Measurements from ENCODE around the gene SVIP. TPM values are rescaled to one million over a fixed set of nuclear protein-coding genes. Genes with fewer than 3 reads are reported as not detected.

The SVIP gene
- polyA plus RNA-seq, 3 donors = 1.0 to 3.1 (median 2.6) TPM

DNA sequence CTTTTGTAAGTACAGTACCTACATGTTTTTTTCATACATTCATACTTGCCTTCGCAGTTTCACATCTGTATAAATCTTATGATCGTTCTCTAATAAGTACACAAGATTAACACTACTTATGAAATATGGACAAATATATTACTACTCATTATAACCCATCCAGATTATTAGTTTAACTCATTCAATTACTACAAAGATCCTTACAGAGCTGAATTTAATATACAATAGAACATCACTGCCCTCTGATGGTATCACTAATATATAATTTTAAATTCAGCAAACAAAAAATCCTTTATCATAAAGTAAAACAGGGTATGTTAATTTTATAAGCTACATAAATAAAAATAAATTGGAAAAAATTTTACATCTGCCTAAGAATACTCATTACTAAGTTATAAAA, 7.4 kb downstream of the SVIP start:
- H4K20me1 ChIP-seq (ENCODE audit: insufficient read depth, low read length) = no peaks in the 10 kb centered on the region
- H3K4me1 ChIP-seq (ENCODE audit: control insufficient read depth in 1 of 2, insufficient read depth in 2 of 2, low read length in 2 of 2) = no peaks in the 10 kb centered on the region
- Mint-ChIP-seq H3K4me1 (no peaks in the 10 kb centered on the region), H3K27ac (no peak overlapping the region), H3K4me3 (no peak overlapping the region), H3K27me3 (ENCODE audit: low read depth in 3 of 3) (no peaks in the 10 kb centered on the region), H3K36me3 (peaks cover 9 to 10% of the 10 kb centered on the region in 2 donors), H3K9me3 (no peaks in the 10 kb centered on the region)
- H3K36me3 ChIP-seq (replicated peaks in 1 of 2; ENCODE audit: control insufficient read depth in 1 of 2, insufficient read depth in 2 of 2, low read length in 2 of 2) = no peaks in the 10 kb centered on the region
- no peak overlapping the region for H3K4me2 ChIP-seq (replicated peaks; ENCODE audit: extremely low read depth, low read length, poor library complexity, severe bottlenecking)
- H3K79me2 ChIP-seq (ENCODE audit: insufficient read depth, low read length) = no peaks in the 10 kb centered on the region
- no peaks in the 10 kb centered on the region for H3K9me3 ChIP-seq (replicated peaks in 1 of 2; ENCODE audit: control insufficient read depth in 1 of 2, insufficient read depth in 1 of 2, low read length in 2 of 2)
- H2AFZ ChIP-seq (ENCODE audit: insufficient read depth, low read depth, low read length, poor library complexity, severe bottlenecking) = no peak overlapping the region
- H3K27me3 ChIP-seq (ENCODE audit: control insufficient read depth in 2 of 2, insufficient read depth in 2 of 2, low read length in 2 of 2) = no peaks in the 10 kb centered on the region
- H3K9ac ChIP-seq (ENCODE audit: insufficient read depth, low read length, poor library complexity, severe bottlenecking) = no peak overlapping the region
- TF ChIP-seq, protein P1, sequence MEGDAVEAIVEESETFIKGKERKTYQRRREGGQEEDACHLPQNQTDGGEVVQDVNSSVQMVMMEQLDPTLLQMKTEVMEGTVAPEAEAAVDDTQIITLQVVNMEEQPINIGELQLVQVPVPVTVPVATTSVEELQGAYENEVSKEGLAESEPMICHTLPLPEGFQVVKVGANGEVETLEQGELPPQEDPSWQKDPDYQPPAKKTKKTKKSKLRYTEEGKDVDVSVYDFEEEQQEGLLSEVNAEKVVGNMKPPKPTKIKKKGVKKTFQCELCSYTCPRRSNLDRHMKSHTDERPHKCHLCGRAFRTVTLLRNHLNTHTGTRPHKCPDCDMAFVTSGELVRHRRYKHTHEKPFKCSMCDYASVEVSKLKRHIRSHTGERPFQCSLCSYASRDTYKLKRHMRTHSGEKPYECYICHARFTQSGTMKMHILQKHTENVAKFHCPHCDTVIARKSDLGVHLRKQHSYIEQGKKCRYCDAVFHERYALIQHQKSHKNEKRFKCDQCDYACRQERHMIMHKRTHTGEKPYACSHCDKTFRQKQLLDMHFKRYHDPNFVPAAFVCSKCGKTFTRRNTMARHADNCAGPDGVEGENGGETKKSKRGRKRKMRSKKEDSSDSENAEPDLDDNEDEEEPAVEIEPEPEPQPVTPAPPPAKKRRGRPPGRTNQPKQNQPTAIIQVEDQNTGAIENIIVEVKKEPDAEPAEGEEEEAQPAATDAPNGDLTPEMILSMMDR (IDR thresholded peaks at IDR 0.05) = no peak
- H3K27ac ChIP-seq (ENCODE audit: low read depth in 1 of 2, low read length in 2 of 2) = no peak overlapping the region
- intact Hi-C loops (cut with micrococcal nuclease) = no loop called here
- H3K4me3 ChIP-seq (replicated peaks in 1 of 3; ENCODE audit: low read depth in 2 of 3, low read length in 3 of 3) = no peak overlapping the region
- DNase-seq = no peak
- WGBS (ENCODE audit: insufficient coverage) = no CpG with 5 or more reads among the region's 2 CpGs

DNA sequence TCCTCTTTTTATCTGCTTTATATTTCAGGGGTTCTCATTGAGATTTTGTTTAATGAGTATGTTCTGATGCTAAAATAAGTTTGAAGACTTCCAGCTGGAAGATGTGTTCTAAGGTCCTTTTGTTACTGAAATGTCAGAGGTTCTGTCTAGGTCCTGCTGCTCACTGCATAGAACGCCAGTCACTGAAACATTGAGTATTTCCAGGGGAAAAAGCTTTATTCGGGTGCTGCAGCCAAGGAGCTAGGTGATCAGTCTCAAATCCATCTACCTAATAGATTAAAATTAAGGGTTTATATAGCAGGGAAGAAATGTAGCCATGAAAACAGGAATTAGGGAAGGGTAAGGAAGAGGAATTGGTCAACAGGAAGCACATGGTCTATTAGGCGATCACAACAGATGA, 19.7 kb downstream of the SVIP start:
- H3K79me2 ChIP-seq (ENCODE audit: insufficient read depth, low read length) = no peaks in the 10 kb centered on the region
- Mint-ChIP-seq H3K9me3 (peaks cover 3 to 15% (median 6%) of the 10 kb centered on the region in 7 donors), H3K4me3 (no peak overlapping the region), H3K4me1 (peaks cover 10% of the 10 kb centered on the region), H3K27ac (no peak overlapping the region), H3K36me3 (no peaks in the 10 kb centered on the region), H3K27me3 (ENCODE audit: low read depth in 3 of 3) (peaks cover 0 to 2% (median 0%) of the 10 kb centered on the region in 3 donors)
- no peak overlapping the region for H3K4me2 ChIP-seq (replicated peaks; ENCODE audit: extremely low read depth, low read length, poor library complexity, severe bottlenecking)
- no peak overlapping the region for H3K9ac ChIP-seq (ENCODE audit: insufficient read depth, low read length, poor library complexity, severe bottlenecking)
- TF ChIP-seq, protein P1 (IDR thresholded peaks at IDR 0.05) = no peak
- H3K36me3 ChIP-seq (replicated peaks in 1 of 2; ENCODE audit: control insufficient read depth in 1 of 2, insufficient read depth in 2 of 2, low read length in 2 of 2) = no peaks in the 10 kb centered on the region
- H3K27me3 ChIP-seq (ENCODE audit: control insufficient read depth in 2 of 2, insufficient read depth in 2 of 2, low read length in 2 of 2) = no peaks in the 10 kb centered on the region
- 67% methylated on average over 1 of the region's 3 CpGs for WGBS (ENCODE audit: insufficient coverage)
- DNase-seq = no peak
- H3K27ac ChIP-seq (ENCODE audit: low read depth in 1 of 2, low read length in 2 of 2) = no peak overlapping the region
- H2AFZ ChIP-seq (ENCODE audit: insufficient read depth, low read depth, low read length, poor library complexity, severe bottlenecking) = no peak overlapping the region
- peaks cover 3 to 8% of the 10 kb centered on the region in 2 donors for H3K9me3 ChIP-seq (replicated peaks in 1 of 2; ENCODE audit: control insufficient read depth in 1 of 2, insufficient read depth in 1 of 2, low read length in 2 of 2)
- intact Hi-C loops (cut with micrococcal nuclease) = no loop called here
- H3K4me3 ChIP-seq (replicated peaks in 1 of 3; ENCODE audit: low read depth in 2 of 3, low read length in 3 of 3) = no peak overlapping the region
- no peaks in the 10 kb centered on the region for H4K20me1 ChIP-seq (ENCODE audit: insufficient read depth, low read length)
- peaks cover 3 to 4% of the 10 kb centered on the region in 2 donors for H3K4me1 ChIP-seq (ENCODE audit: control insufficient read depth in 1 of 2, insufficient read depth in 2 of 2, low read length in 2 of 2)

All from CD14-positive monocyte (primary cell).